Naive B cell (primary cell): Measurements from ENCODE around the gene ADIG. TPM values are rescaled to one million over a fixed set of nuclear protein-coding genes. Genes with fewer than 3 reads are reported as not detected.

Source experiments
- ATAC-seq, 2 donors: fragments of 150-1000 bp; cut with Tn5 transposase; 2 replicates each; pipeline ENCODE4 v1.10.0; 2021; ENCODE audit warnings: low read depth in 2 of 2, mild to moderate bottlenecking in 2 of 2, moderate library complexity in 2 of 2
- DNase-seq: peaks from one replicate; pipeline ENCODE4 v3.0.0; 2022
- H3K27ac Mint-ChIP-seq, 6 donors: one replicate each; pipeline ENCODE4 v1.8.0; 2020 to 2022; ENCODE audit warnings: mild to moderate bottlenecking in 6 of 6, mixed read lengths in 6 of 6, moderate library complexity in 5 of 6, inconsistent platforms in 2 of 6
- H3K27me3 Mint-ChIP-seq, 3 donors: one replicate each; pipeline ENCODE4 v1.8.0; 2021 to 2022; ENCODE audit warnings: mixed read lengths in 3 of 3, mild to moderate bottlenecking in 1 of 3
- H3K36me3 Mint-ChIP-seq, 2 donors: one replicate each; pipeline ENCODE4 v1.8.0; 2020 to 2022; ENCODE audit warnings: mixed read lengths in 2 of 2, inconsistent platforms in 1 of 2, mild to moderate bottlenecking in 1 of 2
- H3K4me1 Mint-ChIP-seq, 3 donors: one replicate each; pipeline ENCODE4 v1.8.0; 2020 to 2022; ENCODE audit warnings: mixed read lengths in 3 of 3, inconsistent platforms in 1 of 3, mild to moderate bottlenecking in 1 of 3, moderate library complexity in 1 of 3
- H3K4me3 Mint-ChIP-seq, 8 donors: one replicate each; pipeline ENCODE4 v1.8.0; 2020 to 2022; ENCODE audit warnings: mild to moderate bottlenecking in 8 of 8, mixed read lengths in 8 of 8, moderate library complexity in 8 of 8, inconsistent platforms in 2 of 8
- H3K9me3 Mint-ChIP-seq, 7 donors: one replicate each; pipeline ENCODE4 v1.8.0; 2020 to 2022; ENCODE audit warnings: mixed read lengths in 7 of 7, mild to moderate bottlenecking in 5 of 7, inconsistent platforms in 2 of 7, moderate library complexity in 1 of 7
- polyA plus RNA-seq, 6 donors: library from polyadenylated mRNA; unstranded; fragments of 300-500 nt; fragmentation: Illumina TruSeq; gene quantifications; one replicate each; pipeline ENCODE4 v1.2.3, GENCODE V29; 2021; ENCODE audit warnings: low read depth in 6 of 6

ADIG gene
- polyA plus RNA-seq, 6 donors from 2014 or later: not detected

DNA sequence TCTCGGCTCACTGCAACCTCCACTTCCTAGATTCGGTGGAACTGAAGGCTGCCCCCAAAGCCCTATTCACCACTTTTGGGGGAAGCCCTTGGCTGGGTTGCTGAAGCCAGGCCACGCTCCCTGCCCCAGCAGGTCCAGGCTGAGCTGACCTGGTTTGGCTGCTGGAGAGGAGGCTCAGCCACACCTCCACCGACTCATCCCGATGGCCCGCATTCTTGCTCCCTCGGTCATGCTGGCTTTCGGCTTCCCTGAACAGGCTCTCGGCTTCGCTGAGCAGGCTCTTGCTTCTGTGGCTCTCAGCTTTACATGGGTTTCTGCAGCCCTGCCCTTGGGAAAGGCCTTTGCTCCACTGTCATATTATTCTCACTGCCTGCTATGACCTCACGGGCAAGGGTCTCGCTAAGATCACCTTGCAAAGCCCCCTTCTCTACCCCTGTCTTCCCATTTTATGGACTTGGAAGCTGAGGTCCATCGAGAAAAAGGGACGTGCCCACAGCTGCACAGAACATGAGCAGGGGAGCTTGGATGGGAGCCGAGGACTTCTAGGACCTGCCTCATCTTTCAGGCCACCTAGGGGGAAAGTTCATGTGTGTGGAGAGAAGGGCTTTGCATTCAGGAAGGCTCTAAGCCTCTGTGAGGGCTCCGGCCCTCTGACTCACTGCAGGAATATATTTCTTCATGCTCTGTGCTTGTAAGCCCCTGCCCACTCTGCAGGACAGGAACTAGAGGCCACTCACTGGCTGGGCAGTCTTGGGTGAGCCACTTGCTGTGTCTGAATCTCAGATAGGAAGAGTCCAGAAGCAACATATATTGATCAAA, 36.2 kb downstream of the ADIG start:
- Mint-ChIP-seq H3K36me3 (no peaks in the 10 kb centered on the region), H3K27ac (peak overlapping the region in 1 of 6 donors; percentile 36), H3K4me3 (no peak overlapping the region), H3K9me3 (no peaks in the 10 kb centered on the region), H3K4me1 (no peaks in the 10 kb centered on the region), H3K27me3 (peaks cover 27 to 73% (median 33%) of the 10 kb centered on the region in 3 donors)
- ATAC-seq: no peak
- DNase-seq: no peak

- DNase-seq (no peak), ATAC-seq (peak; percentile 58 to 70)
- Mint-ChIP-seq H3K9me3 (no peaks in the 10 kb centered on the region), H3K4me3 (no peak overlapping the region), H3K4me1 (no peaks in the 10 kb centered on the region), H3K27ac (no peak overlapping the region), H3K27me3 (peaks cover 27 to 73% (median 33%) of the 10 kb centered on the region in 3 donors), H3K36me3 (no peaks in the 10 kb centered on the region)
Observed at GRCh38 chr20:38617830-38618196, 36.8 kb downstream of the ADIG start.

DNA sequence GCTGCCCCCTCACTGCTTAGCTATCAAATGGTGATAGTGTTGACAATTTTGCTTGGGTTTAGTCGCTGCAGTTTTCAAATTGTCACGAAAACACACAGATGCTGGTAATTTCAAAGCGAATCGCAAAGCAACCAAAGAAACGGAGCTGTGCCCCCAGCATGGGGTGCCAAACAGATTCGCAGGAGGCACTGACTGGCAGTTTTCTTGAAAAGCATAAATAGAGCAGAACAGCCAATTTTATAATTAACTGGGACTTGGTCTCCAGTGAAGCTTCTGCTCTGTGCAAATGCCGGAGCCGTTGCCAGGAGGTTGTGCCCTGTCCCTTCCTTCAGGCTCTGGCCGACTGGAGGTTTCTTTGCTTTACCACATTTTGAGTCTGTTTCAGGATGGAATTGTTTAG, 39.4 kb downstream of the ADIG start:
- Mint-ChIP-seq H3K27me3 (peaks cover 31 to 63% (median 41%) of the 10 kb centered on the region in 3 donors), H3K36me3 (no peaks in the 10 kb centered on the region), H3K4me1 (no peaks in the 10 kb centered on the region), H3K27ac (no peak overlapping the region), H3K4me3 (no peak overlapping the region), H3K9me3 (peaks cover 0 to 10% (median 0%) of the 10 kb centered on the region in 7 donors)
- ATAC-seq (no peak), DNase-seq (no peak)

- Mint-ChIP-seq H3K9me3 (peaks cover 0 to 10% (median 3%) of the 10 kb centered on the region in 7 donors), H3K36me3 (no peaks in the 10 kb centered on the region), H3K4me1 (no peaks in the 10 kb centered on the region), H3K4me3 (no peak overlapping the region), H3K27me3 (peaks cover 19 to 50% (median 43%) of the 10 kb centered on the region in 3 donors), H3K27ac (no peak overlapping the region)
- DNase-seq (no peak), ATAC-seq (no peak)
Observed at GRCh38 chr20:38623061-38623460, 42.1 kb downstream of the ADIG start.

DNA sequence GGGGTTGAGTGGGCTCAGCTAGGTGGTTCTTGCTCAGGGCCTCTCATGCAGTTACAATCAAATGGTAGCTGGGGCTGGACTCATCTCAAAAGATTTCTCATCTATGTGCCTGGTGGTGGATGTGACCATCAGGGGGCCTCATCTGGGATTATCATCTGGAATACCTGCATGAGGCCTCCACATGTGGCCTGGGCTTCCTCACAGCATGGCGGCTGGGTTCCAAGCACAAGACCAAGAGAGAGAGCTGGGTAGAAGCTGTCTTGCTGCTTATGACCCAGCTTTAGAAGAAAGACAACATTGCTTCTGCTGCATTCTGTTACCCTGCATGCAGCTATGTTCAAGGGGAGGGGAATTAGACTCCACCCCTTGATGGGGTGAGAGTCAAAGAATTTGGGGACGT, 43.1 kb downstream of the ADIG start:
- Mint-ChIP-seq H3K27ac (no peak overlapping the region), H3K36me3 (no peaks in the 10 kb centered on the region), H3K9me3 (peaks cover 0 to 10% (median 3%) of the 10 kb centered on the region in 7 donors), H3K4me1 (no peaks in the 10 kb centered on the region), H3K4me3 (no peak overlapping the region), H3K27me3 (peaks cover 15 to 43% (median 42%) of the 10 kb centered on the region in 3 donors)
- DNase-seq: no peak
- ATAC-seq: no peak

GRCh38 chr20:38625896-38626295, 44.9 kb downstream of the ADIG start:
- H3K4me1 Mint-ChIP-seq: no peaks in the 10 kb centered on the region
- peaks cover 0 to 10% (median 3%) of the 10 kb centered on the region in 7 donors for H3K9me3 Mint-ChIP-seq
- peaks cover 18 to 55% (median 45%) of the 10 kb centered on the region in 3 donors for H3K27me3 Mint-ChIP-seq
- no peak overlapping the region for H3K4me3 Mint-ChIP-seq
- ATAC-seq (no peak), DNase-seq (no peak)
- H3K27ac Mint-ChIP-seq: no peak overlapping the region
- H3K36me3 Mint-ChIP-seq: no peaks in the 10 kb centered on the region

DNA sequence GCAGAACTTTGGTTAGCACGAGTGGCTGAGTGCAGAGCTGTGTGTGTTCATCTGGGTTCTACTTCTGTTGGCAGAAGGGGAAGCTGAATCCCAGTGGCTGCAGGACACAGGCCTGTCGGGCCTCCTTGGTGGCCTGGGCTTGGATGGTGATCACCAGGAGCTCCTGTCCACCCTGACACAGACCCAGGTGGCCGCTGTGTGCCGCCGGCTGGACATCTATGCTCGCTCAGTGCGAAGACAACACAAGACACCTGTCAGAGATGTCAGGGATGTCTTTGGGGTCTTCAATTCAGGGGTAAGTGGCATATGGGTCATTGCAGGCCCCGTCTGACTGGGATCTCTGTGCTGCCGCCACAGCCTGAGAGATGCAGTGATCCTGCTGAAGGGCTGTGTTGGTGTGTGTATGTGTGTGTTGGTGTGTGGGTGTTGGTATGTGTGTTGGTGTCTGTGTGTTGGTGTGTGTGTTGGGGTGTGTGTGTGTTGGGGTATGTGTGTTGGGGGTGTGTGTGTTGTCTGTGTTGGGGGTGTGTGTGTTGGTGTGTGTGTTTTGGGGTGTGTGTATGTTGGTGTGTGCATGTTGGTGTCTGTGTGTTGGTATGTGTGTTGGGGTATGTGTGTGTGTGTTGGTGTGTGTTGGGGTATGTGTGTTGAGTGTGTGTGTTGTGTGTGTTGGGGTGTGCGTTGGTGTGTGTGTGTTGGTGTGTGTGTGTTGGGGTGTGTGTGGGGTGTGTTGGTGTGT, 46.1 kb downstream of the ADIG start:
- ATAC-seq (no peak), DNase-seq (no peak)
- no peak overlapping the region for H3K4me3 Mint-ChIP-seq
- H3K9me3 Mint-ChIP-seq: peaks cover 0 to 10% (median 3%) of the 10 kb centered on the region in 7 donors
- H3K4me1 Mint-ChIP-seq: no peaks in the 10 kb centered on the region
- no peaks in the 10 kb centered on the region for H3K36me3 Mint-ChIP-seq
- peaks cover 13 to 50% (median 37%) of the 10 kb centered on the region in 3 donors for H3K27me3 Mint-ChIP-seq
- H3K27ac Mint-ChIP-seq: no peak overlapping the region

DNA sequence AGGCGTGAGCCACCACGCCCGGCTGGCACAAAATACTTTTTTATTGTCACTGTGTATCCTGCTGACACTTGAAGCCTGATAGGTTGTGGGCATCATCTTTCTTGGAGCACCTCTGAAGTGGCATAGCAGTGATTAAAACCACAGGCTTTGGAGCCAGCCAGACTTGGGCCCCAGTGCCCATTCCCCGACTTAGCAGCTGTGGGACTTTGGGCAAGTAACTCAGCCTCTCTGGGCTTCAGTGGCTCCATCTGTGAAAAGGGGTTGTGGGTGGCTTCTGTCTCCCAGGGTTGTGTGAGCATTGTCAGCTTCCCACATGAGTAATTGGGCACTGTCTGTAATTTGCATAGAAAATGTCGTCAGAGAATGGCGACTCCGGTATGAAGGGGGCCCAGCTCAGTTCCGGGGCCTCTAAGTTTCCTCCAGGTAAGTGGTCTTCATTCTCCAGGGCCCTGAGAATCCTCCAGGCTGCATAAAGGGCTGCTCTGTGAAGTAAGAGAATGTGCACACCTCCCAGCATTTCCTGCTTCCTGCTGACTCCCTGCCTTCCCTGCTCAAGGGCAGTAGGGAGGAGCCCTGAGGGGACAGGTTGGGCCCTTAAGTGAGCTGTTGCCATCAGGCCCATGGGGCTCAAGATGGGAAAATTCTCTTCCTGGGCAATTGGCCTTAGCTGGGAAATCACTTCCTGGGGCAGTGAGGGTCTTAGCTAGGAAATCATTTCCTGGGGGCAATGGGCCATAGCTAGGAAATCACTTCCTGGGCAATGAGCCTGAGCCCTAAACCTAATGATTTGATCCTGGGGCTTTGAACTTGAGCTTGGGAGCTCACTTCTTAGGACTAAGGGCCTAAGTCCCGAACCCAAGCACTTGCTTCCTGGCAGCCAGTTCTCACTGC, 47.8 kb downstream of the ADIG start:
- peaks cover 4 to 5% (median 5%) of the 10 kb centered on the region in 3 donors for H3K4me1 Mint-ChIP-seq
- ATAC-seq (no peak), DNase-seq (no peak)
- peaks cover 13 to 42% (median 26%) of the 10 kb centered on the region in 3 donors for H3K27me3 Mint-ChIP-seq
- H3K27ac Mint-ChIP-seq: no peak overlapping the region
- H3K36me3 Mint-ChIP-seq: no peaks in the 10 kb centered on the region
- peaks cover 0 to 10% (median 3%) of the 10 kb centered on the region in 7 donors for H3K9me3 Mint-ChIP-seq
- H3K4me3 Mint-ChIP-seq: no peak overlapping the region

DNA sequence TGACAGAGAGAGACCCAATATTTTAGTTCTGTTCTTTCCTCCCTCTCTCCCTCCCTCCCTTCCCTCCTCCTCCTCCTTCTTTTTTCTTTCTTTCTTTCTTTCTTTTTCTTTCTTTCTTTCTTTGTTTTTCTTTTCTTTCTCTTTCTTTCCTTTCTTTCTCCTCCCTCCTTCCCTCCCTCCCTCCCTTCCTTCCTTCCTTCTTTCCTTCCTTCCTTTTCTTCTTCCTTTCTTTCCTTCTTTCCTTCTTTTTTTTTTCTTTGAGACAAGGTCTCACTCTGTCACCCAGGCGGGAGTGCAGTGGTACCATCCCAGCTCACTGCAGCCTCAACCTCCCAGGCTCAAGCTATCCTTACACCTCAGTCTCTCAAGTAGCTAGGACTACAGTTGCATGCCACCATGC, 49.0 kb downstream of the ADIG start:
- no peak overlapping the region for H3K4me3 Mint-ChIP-seq
- DNase-seq (no peak), ATAC-seq (no peak)
- peaks cover 12 to 37% (median 35%) of the 10 kb centered on the region in 3 donors for H3K27me3 Mint-ChIP-seq
- peak overlapping the region in 1 of 6 donors; percentile 86 for H3K27ac Mint-ChIP-seq
- peaks cover 4 to 8% (median 7%) of the 10 kb centered on the region in 3 donors for H3K4me1 Mint-ChIP-seq
- peaks cover 0 to 6% (median 0%) of the 10 kb centered on the region in 7 donors for H3K9me3 Mint-ChIP-seq
- H3K36me3 Mint-ChIP-seq: no peaks in the 10 kb centered on the region

GRCh38 chr20:38630727-38631126, 49.7 kb downstream of the ADIG start:
- Mint-ChIP-seq H3K4me1 (peaks cover 4 to 9% (median 7%) of the 10 kb centered on the region in 3 donors), H3K27me3 (peaks cover 12 to 37% (median 35%) of the 10 kb centered on the region in 3 donors), H3K4me3 (no peak overlapping the region), H3K36me3 (no peaks in the 10 kb centered on the region), H3K27ac (peak overlapping the region in 1 of 6 donors; percentile 32), H3K9me3 (peaks cover 0 to 6% (median 0%) of the 10 kb centered on the region in 7 donors)
- ATAC-seq: no peak
- no peak for DNase-seq

- Mint-ChIP-seq H3K4me1 (peaks cover 4 to 11% (median 7%) of the 10 kb centered on the region in 3 donors), H3K4me3 (no peak overlapping the region), H3K9me3 (peaks cover 0 to 6% (median 0%) of the 10 kb centered on the region in 7 donors), H3K27me3 (peaks cover 12 to 37% (median 35%) of the 10 kb centered on the region in 3 donors), H3K36me3 (no peaks in the 10 kb centered on the region), H3K27ac (peak overlapping the region in 1 of 6 donors; percentile 32)
- no peak for ATAC-seq
- DNase-seq: no peak
Observed at GRCh38 chr20:38631155-38632022, 50.4 kb downstream of the ADIG start.

- DNase-seq: peak; percentile 39
- ATAC-seq: peak; percentile 64 to 78
- H3K36me3 Mint-ChIP-seq: no peaks in the 10 kb centered on the region
- peaks cover 16 to 46% (median 26%) of the 10 kb centered on the region in 3 donors for H3K27me3 Mint-ChIP-seq
- peaks cover 0 to 4% (median 0%) of the 10 kb centered on the region in 7 donors for H3K9me3 Mint-ChIP-seq
- H3K27ac Mint-ChIP-seq: no peak overlapping the region
- H3K4me3 Mint-ChIP-seq: no peak overlapping the region
- H3K4me1 Mint-ChIP-seq: peaks cover 4 to 11% (median 7%) of the 10 kb centered on the region in 3 donors
Observed at GRCh38 chr20:38633577-38634093, 52.6 kb downstream of the ADIG start.
